Measurements from ENCODE around the gene IGSF8.

The IGSF8 gene

DNA sequence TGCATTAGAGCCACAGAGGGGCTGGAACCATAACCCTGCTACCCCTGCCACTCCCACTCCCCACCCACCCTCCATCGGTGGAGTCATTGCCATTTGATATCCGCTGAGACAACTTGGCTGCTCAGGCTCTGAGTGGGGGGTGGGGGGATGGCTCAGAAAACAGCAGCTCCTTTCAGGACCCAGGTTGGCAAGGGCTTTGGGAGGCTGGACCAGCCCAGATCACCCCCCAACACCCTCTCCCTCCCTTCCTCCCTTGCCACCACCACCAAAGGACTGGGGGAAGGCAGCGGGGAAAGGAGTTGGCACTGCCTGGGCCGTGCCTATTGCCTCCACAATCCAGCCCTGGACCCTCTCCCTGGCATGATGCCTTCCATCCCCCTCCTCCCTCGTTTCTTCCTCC lies 30.2 kb downstream of the IGSF8 start:
- DNase-seq: no peak
- TF ChIP-seq, protein P1, sequence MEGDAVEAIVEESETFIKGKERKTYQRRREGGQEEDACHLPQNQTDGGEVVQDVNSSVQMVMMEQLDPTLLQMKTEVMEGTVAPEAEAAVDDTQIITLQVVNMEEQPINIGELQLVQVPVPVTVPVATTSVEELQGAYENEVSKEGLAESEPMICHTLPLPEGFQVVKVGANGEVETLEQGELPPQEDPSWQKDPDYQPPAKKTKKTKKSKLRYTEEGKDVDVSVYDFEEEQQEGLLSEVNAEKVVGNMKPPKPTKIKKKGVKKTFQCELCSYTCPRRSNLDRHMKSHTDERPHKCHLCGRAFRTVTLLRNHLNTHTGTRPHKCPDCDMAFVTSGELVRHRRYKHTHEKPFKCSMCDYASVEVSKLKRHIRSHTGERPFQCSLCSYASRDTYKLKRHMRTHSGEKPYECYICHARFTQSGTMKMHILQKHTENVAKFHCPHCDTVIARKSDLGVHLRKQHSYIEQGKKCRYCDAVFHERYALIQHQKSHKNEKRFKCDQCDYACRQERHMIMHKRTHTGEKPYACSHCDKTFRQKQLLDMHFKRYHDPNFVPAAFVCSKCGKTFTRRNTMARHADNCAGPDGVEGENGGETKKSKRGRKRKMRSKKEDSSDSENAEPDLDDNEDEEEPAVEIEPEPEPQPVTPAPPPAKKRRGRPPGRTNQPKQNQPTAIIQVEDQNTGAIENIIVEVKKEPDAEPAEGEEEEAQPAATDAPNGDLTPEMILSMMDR (IDR thresholded peaks at IDR 0.05): no peak
- Histone ChIP-seq H3K9me3 (no peaks in the 10 kb centered on the region), H3K36me3 (no peaks in the 10 kb centered on the region), H3K27ac (no peak overlapping the region), H3K27me3 (no peaks in the 10 kb centered on the region), H3K4me3 (no peak overlapping the region), H3K4me1 (peaks cover 0 to 14% (median 8%) of the 10 kb centered on the region in 4 donors)
- intact Hi-C loops (cut with DNase I; ENCODE audit: low total_unique reads): no loop called here

DNA sequence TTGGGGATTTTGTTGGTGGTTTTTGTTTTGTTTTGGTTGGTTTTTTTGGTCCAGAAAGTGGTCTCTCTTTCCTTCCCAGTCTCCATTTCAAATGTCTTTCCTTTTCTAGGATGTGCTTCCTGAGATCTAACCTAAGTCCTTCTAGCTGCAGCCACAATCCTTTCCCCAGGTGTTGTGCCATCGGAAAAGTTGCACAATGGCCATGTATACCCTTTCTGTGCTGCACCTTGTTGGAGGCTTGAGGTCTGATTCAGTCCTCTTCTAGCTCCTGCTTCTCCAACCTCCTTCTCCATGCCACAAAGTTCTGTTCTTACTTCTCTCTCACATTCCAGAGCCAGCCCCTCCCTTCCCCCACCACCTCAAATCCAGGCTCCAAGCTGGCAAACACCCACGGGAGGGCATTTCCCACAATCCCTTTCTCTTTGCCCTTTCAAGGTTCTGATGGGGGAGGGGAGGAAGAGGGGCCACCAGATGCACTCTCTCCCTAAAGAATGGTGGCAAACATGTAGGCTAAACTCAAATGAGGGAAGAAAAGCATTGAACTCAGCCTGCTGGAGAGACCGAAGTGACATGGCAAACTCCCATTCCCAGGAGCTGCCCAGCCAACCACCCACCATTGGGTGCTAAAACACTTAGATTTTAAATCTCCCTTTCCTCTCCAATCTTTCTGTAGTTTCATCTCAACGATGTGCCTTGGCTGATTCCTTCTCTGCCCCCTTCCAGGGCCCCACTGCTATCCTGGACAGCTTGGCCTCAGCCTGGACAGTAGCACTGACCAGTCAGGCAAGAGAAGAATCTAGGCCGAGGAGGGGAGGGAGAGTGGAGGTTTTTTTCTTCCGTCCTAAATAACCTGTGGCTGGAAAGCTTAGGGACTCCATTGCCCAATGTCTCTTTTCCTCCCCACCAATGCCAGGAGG lies 31.3 kb downstream of the IGSF8 start:
- Histone ChIP-seq H3K9me3 (no peaks in the 10 kb centered on the region), H3K4me3 (no peak overlapping the region), H3K27me3 (peaks cover 0 to 8% of the 10 kb centered on the region in 2 donors), H3K27ac (no peak overlapping the region), H3K4me1 (peaks cover 0 to 14% (median 8%) of the 10 kb centered on the region in 4 donors), H3K36me3 (no peaks in the 10 kb centered on the region)
- intact Hi-C loops (cut with DNase I; ENCODE audit: low total_unique reads): no loop called here
- no peak for DNase-seq
- TF ChIP-seq, protein P1 (IDR thresholded peaks at IDR 0.05): no peak

DNA sequence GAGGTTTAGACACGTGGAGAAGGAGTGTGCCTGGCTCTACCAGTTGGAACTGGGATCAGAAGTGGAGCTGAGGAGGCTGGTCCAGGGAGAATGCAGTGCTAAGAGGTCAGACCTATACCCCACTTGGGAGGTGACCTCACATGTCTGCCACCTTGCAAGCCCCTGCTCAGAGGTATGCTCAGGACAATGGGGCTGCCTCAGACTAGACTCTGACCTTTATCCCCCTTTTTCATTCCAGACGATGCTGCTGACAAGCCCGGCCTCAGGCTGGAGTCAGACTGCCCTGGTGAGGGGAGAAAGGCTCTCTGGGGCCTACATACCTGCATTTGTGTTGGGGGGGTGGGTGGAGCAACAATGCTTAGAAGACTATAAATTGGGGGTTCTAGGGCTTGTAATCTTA lies 33.7 kb downstream of the IGSF8 start:
- Histone ChIP-seq H3K9me3 (no peaks in the 10 kb centered on the region), H3K27me3 (peaks cover 0 to 12% of the 10 kb centered on the region in 2 donors), H3K4me3 (no peak overlapping the region), H3K4me1 (peaks cover 0 to 2% (median under 1%) of the 10 kb centered on the region in 4 donors), H3K36me3 (no peaks in the 10 kb centered on the region), H3K27ac (no peak overlapping the region)
- intact Hi-C loops (cut with DNase I; ENCODE audit: low total_unique reads): no loop called here
- no peak for DNase-seq
- TF ChIP-seq, protein P1 (IDR thresholded peaks at IDR 0.05): no peak

DNA sequence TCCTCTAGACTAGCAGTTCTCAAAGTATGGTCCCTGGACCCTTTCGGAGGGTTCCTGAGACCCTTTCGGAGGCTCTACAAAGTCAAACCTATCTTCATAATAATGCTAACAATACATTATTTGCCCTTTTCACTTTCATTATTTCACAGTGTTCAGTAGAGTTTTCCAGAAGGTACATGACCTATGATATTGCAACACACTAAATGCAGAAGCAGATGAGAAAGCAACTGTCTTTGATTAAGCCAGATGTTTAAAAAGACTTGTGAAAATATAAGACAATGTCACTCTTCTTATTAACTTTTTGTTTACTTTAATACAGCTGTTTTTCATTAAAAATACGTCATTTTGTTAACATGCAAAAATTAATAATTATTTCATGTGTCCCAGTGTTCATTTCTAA lies 34.3 kb downstream of the IGSF8 start:
- intact Hi-C loops (cut with DNase I; ENCODE audit: low total_unique reads): no loop called here
- H3K36me3 ChIP-seq: no peaks in the 10 kb centered on the region
- TF ChIP-seq, protein P1 (IDR thresholded peaks at IDR 0.05): no peak
- no peak overlapping the region for H3K4me3 ChIP-seq
- no peaks in the 10 kb centered on the region for H3K9me3 ChIP-seq
- no peak for DNase-seq
- H3K27ac ChIP-seq: no peak overlapping the region
- H3K27me3 ChIP-seq: peaks cover 0 to 12% of the 10 kb centered on the region in 2 donors
- no peaks in the 10 kb centered on the region for H3K4me1 ChIP-seq

DNA sequence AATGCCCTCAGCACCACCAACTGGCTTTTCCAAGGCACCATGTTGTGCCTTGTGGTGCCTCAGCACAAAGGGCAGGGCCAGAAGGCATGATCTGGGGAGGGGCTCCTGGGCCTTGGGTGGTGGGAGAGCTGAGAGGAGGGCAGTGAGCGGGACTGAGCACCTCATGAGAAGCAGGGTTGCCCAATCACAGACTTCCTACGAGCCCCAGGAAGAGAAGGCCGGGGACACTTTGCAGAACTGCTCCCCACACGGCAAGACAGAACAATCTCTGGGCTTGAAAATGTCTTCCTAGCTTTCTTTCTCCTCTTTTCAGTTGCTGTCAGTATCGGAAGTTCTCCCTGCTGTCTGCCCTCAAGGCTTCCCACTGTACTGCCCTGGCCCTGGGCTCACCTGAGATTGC lies 35.2 kb downstream of the IGSF8 start:
- Histone ChIP-seq H3K4me1 (no peaks in the 10 kb centered on the region), H3K36me3 (no peaks in the 10 kb centered on the region), H3K9me3 (no peaks in the 10 kb centered on the region), H3K27me3 (peaks cover 0 to 12% of the 10 kb centered on the region in 2 donors), H3K4me3 (no peak overlapping the region), H3K27ac (no peak overlapping the region)
- intact Hi-C loops (cut with DNase I; ENCODE audit: low total_unique reads): no loop called here
- DNase-seq: no peak
- TF ChIP-seq, protein P1 (IDR thresholded peaks at IDR 0.05): no peak

Data from tibial artery (tissue), 4 donors.